GM12801 (cell line): ENCODE results near the gene PARD3B.

ENCODE experiments used
- TF ChIP-seq, protein P1 (sequence below): IDR thresholded peaks from one replicate; pipeline ENCODE4 v1.5.1; 2011; ENCODE audit warnings: control low read depth; ENCODE audit not compliant: insufficient read length; ENCODE audit errors: extremely low read depth

The PARD3B gene

DNA sequence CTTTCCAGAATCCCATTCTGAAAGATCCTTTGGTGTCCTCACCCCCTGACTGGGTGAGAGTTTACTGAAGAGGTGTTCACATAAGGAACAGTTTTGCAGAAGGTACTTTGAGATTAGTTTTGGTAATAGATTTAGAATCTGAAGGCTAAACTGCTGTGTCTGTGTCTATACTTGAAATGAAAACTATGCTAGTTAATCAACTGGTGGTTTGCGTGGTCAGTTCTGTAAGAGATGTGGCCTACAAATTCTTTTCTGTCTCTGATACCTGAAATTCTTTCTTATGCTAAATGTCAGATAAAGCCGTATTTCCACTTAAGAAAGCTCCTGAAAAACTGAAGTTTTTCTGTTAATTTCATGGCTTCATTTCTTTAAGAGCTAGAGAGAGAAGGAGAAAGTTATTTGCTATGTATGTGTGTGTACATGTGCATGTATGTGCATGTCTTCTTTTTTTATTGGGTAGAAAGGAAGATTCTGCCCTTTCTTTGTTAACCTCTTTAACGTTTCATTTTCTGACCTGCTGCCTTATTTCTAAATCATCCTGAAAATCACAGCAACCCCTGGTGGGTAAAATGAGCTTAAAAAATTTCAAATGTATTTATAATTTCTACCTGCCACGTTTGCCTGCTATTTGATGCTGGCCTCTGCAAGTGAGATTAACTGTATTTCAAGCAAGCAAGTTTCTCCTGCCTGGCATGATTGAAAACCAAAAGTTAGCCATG, 585.0 kb downstream of the PARD3B start:
- TF ChIP-seq, protein P1, sequence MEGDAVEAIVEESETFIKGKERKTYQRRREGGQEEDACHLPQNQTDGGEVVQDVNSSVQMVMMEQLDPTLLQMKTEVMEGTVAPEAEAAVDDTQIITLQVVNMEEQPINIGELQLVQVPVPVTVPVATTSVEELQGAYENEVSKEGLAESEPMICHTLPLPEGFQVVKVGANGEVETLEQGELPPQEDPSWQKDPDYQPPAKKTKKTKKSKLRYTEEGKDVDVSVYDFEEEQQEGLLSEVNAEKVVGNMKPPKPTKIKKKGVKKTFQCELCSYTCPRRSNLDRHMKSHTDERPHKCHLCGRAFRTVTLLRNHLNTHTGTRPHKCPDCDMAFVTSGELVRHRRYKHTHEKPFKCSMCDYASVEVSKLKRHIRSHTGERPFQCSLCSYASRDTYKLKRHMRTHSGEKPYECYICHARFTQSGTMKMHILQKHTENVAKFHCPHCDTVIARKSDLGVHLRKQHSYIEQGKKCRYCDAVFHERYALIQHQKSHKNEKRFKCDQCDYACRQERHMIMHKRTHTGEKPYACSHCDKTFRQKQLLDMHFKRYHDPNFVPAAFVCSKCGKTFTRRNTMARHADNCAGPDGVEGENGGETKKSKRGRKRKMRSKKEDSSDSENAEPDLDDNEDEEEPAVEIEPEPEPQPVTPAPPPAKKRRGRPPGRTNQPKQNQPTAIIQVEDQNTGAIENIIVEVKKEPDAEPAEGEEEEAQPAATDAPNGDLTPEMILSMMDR: no peak

DNA sequence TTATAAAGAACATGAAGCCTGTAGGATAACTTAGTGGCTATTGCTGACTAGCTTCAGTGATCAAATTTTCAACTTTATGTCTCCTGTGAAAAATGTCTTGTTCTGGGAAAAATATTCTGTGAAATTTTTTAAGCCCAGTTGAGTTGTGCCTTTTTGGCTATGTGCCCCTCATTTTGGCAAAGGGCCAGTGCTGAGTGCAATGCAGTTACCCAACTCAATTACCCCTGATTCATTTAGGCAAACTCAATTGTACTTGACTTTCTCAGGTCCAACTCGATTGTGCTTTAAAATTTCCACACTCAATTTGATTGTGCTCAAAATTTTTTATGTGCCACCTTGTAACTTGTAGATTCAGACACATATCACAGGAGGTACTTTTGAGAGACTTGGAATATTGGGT, 588.3 kb downstream of the PARD3B start:
- TF ChIP-seq, protein P1: no peak

DNA sequence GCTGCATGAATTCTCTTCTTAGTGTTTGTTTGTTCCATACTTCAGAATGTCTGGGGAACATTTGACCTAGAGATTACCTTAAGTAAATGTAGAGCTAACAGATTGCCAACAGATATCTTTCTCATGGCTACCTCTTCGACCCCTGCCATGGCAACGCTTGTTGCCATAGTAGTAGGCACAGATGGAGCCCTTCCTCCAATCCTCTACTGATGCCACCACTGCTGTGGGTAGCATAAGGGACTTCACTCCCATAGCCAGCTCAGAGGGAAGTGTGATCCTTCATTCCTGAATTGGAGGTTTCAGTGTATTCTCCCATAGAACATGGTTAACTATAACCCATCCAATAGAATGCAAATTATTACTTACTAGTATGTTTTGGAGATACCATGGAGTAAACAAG, 593.5 kb downstream of the PARD3B start:
- TF ChIP-seq, protein P1: no peak

DNA sequence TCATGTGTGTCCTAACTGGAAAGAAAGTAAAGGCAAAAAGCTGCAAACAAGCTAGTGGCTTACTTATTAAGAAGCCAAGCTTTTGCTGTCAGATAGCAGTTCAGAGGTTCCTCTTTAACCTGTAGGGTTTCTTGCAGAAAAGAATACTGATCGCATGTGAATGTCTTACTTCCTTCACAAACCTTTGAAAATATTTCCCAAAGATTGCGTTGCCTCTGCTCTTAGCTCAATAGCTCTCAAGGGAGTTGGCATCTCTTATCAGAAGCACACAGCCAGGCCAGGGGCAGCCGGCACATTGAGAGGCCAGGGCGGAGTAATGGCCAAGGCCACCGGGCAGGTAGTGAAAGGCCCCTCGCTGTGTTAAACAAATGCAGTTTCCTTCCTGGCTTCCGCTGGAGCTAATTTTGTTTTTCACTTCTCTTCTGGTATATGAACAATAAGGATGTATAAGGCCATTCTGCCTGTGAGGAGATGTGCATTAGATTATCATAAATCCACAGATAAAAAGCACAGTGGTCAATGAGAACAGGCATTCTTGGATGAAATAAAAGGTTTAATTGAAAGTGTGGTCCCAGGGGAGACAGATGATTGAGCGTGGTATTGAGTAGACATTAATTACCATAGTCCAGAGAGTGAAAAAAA, 594.7 kb downstream of the PARD3B start:
- TF ChIP-seq, protein P1: no peak

DNA sequence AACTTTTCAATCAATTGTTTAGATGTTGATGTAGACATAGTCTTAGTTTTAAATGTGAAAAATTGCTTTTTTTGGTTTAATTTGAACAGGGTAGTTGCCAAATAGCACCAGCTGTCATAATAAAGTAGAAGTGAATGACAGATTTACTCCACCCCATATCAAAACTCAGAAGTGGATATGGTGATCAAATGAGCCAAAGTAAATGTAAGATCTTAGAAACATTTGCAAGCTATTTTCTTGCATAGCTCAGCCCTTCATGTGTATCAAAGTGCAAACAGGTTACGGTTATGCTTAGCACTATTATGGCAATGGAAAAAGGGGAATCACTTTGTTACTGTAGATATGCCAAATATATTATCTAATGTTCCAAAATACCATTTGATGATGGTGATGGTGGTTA, 596.1 kb downstream of the PARD3B start:
- TF ChIP-seq, protein P1: no peak

DNA sequence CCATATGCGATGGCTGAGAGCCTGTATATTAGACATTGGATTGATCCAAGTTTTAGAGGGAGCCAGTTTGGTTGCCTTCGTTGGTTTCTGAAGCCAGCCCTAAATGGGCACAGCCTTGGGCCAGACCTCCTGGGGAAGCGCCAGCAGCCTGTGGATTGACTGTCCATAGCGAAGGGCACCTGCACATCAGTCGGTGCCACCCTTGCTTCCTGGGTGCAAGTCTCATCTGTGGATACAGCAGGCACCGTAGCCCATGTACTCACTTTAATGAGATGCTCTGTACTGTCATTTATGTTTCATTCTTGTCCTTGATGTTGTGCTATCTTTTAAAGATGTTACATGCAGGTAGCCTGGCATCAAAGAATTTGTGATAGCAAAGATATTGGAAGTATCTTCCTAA, 600.6 kb downstream of the PARD3B start:
- TF ChIP-seq, protein P1: no peak

DNA sequence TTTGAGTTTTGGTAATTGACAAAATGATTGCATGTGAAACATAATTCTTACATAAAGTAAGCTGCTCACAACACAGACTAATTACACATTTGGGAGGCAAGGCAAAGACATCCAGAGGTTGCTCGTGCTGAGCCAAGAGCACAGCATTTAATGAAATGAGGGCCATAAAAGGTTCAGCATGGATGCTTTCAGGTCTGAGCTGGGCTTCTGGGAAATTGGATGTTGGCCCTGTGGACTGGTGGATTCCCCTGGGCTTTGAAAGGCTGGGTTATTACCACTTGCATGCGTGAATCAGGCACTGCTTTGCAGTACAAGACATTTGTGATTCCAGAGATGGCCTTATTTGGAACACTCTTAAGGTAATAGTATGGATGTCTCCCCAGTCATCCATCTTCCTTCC, 603.5 kb downstream of the PARD3B start:
- TF ChIP-seq, protein P1: no peak
